Chondrocyte (in vitro differentiated cells): ENCODE measurements around the gene NTRK2. TPM values are rescaled to one million over a fixed set of nuclear protein-coding genes. Genes with fewer than 3 reads are reported as not detected.

Experiments used
- DNase-seq: peaks from one replicate; pipeline ENCODE4 v3.0.0; 2021; ENCODE audit warnings: mixed read lengths, low spot score
- H3K27ac Mint-ChIP-seq: one replicate; pipeline ENCODE4 v1.8.0; 2021; ENCODE audit warnings: mild to moderate bottlenecking, moderate library complexity, mixed read lengths; ENCODE audit not compliant: unreplicated experiment
- H3K27me3 Mint-ChIP-seq: 2 replicates; pipeline ENCODE4 v1.8.0; 2021; ENCODE audit warnings: low read depth, mixed read lengths
- H3K36me3 Mint-ChIP-seq: 2 replicates; pipeline ENCODE4 v1.8.0; 2021; ENCODE audit warnings: low read depth, mixed read lengths
- H3K4me1 Mint-ChIP-seq: 2 replicates; pipeline ENCODE4 v1.8.0; 2021; ENCODE audit warnings: low read depth, mild to moderate bottlenecking, mixed read lengths
- H3K4me3 Mint-ChIP-seq: one replicate; pipeline ENCODE4 v1.8.0; 2021; ENCODE audit warnings: mild to moderate bottlenecking, moderate library complexity, mixed read lengths; ENCODE audit not compliant: unreplicated experiment
- H3K9me3 Mint-ChIP-seq: 2 replicates; pipeline ENCODE4 v1.8.0; 2021; ENCODE audit warnings: low read depth, mixed read lengths
- total RNA-seq: library from RNA; stranded (reverse); gene quantifications from 3 replicates; pipeline ENCODE4 v1.2.1, GENCODE V29; 2021
- TF ChIP-seq, protein P1 (sequence below): fragments of 200-600 bp; sonication (generic); IDR thresholded peaks from 2 replicates; pipeline ENCODE4 v1.5.0; 2021; ENCODE audit warnings: antibody characterized with exemption, mild to moderate bottlenecking, moderate library complexity

The NTRK2 gene
- total RNA-seq, 1 donor from 2014 or later, result 40.0 TPM

DNA sequence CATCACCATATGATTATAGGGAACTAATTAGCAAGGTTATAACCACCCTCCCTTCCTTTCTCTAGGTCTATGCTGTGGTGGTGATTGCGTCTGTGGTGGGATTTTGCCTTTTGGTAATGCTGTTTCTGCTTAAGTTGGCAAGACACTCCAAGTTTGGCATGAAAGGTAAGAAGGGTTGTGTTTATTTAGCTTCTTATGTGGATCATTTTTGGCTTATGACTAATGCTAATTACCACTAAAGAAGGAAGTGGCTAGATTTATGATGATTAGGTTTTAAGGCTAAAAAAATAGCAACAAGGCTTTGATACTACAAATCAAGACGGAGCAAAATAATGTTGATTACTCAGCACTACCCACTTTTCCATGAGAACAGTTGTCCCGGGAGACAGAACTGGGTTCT, 82.4 kb downstream of the NTRK2 start:
- Mint-ChIP-seq H3K27me3 (no peaks in the 10 kb centered on the region), H3K9me3 (no peaks in the 10 kb centered on the region), H3K27ac (no peak overlapping the region), H3K36me3 (peaks cover 10% of the 10 kb centered on the region), H3K4me1 (peaks cover 40% of the 10 kb centered on the region), H3K4me3 (no peak overlapping the region)
- TF ChIP-seq, protein P1, sequence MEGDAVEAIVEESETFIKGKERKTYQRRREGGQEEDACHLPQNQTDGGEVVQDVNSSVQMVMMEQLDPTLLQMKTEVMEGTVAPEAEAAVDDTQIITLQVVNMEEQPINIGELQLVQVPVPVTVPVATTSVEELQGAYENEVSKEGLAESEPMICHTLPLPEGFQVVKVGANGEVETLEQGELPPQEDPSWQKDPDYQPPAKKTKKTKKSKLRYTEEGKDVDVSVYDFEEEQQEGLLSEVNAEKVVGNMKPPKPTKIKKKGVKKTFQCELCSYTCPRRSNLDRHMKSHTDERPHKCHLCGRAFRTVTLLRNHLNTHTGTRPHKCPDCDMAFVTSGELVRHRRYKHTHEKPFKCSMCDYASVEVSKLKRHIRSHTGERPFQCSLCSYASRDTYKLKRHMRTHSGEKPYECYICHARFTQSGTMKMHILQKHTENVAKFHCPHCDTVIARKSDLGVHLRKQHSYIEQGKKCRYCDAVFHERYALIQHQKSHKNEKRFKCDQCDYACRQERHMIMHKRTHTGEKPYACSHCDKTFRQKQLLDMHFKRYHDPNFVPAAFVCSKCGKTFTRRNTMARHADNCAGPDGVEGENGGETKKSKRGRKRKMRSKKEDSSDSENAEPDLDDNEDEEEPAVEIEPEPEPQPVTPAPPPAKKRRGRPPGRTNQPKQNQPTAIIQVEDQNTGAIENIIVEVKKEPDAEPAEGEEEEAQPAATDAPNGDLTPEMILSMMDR, result no peak
- no peak for DNase-seq

DNA sequence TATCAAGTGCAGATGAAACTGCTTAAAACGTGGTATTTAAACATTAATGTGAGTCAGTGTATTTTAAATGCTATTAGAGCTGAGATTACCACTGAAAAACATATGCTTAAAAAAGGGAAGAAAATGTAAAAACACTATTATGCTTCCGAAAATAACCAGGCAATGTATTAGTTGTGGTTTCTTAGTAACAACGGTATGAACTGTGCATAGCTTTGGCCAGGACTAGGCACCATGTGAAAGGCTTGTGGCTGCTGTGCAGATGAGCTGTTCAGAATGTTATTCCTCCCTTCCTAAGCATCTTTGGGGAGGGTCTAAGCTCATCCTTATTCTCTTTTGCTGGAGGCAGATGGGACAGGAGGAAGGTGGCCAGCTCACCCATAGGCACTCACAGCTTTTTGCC, 84.9 kb downstream of the NTRK2 start:
- Mint-ChIP-seq H3K9me3 (no peaks in the 10 kb centered on the region), H3K4me1 (peaks cover 40% of the 10 kb centered on the region), H3K36me3 (peaks cover 1% of the 10 kb centered on the region), H3K27me3 (no peaks in the 10 kb centered on the region), H3K4me3 (no peak overlapping the region), H3K27ac (peak overlapping the region; percentile 53)
- TF ChIP-seq, protein P1, result no peak
- no peak for DNase-seq

DNA sequence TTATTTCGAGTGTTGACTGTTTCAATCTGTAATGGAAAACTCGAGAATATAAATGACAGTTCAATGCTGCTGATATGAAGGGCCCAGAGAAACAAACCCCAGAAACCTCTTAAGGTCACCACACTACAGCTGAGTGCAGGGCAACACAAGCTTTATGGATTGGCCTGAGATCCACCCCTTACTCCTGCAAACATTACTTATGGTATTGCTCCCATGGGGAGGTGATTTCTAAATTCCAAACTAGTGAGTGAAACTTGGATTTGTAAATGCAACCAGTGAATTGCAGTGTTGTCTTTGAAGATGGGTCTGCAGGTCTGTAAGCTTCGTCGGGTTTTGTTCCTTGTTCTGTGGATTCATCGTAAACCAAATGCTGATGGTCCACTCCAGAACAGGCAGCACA, 85.4 kb downstream of the NTRK2 start:
- H3K36me3 Mint-ChIP-seq, result peaks cover 1% of the 10 kb centered on the region
- DNase-seq, result no peak
- H3K4me1 Mint-ChIP-seq, result peaks cover 40% of the 10 kb centered on the region
- H3K9me3 Mint-ChIP-seq, result no peaks in the 10 kb centered on the region
- H3K27me3 Mint-ChIP-seq, result no peaks in the 10 kb centered on the region
- H3K4me3 Mint-ChIP-seq, result no peak overlapping the region
- H3K27ac Mint-ChIP-seq, result peak overlapping the region; percentile 53
- TF ChIP-seq, protein P1, result no peak

DNA sequence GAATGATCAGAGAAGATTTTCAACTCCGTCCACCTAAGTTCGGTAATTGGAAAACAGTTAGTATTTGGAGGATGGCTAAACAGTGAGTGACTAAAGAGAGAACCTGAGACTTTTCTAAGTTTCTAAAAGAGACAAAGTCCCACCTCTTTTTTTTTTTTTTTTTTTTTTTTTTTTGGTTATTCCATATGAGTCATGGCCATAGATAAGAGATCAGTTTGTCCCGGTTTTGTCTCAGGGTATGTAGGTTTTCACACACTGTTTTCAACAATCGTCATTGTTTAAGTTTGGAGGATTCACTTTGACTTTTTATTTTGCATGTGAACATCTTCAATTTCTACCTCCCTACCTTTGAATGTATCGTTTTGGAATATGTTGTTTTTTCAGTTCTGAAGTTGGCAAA, 85.9 kb downstream of the NTRK2 start:
- Mint-ChIP-seq H3K4me3 (no peak overlapping the region), H3K36me3 (peaks cover 1% of the 10 kb centered on the region), H3K9me3 (no peaks in the 10 kb centered on the region), H3K27ac (no peak overlapping the region), H3K27me3 (no peaks in the 10 kb centered on the region), H3K4me1 (peaks cover 37% of the 10 kb centered on the region)
- TF ChIP-seq, protein P1, result no peak
- DNase-seq, result no peak

DNA sequence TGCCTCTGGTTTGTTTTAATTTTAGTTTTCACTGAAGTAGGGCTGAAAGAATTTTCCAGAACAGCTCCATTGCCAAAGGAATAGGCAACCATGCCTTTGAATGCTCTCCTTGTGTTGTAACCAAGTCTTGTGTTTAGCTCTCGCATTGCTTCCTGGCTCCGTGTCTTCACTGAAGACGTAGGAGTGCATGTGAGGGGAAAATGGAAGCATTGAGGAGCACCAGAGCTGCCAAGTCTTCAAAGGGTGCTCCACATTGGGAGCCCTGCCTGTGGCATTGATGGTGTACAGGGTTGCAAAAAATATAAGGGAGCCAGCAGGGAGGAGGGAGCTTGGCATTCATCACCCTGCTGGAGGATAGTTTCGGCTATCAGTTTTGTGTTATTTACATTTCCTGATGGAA, 86.6 kb downstream of the NTRK2 start:
- Mint-ChIP-seq H3K27me3 (no peaks in the 10 kb centered on the region), H3K4me3 (no peak overlapping the region), H3K27ac (no peak overlapping the region), H3K4me1 (peaks cover 40% of the 10 kb centered on the region), H3K9me3 (no peaks in the 10 kb centered on the region), H3K36me3 (peaks cover 1% of the 10 kb centered on the region)
- no peak for DNase-seq
- TF ChIP-seq, protein P1, result no peak
